Measurements from ENCODE around the gene ZDHHC23. TPM values are rescaled to one million over a fixed set of nuclear protein-coding genes. Genes with fewer than 3 reads are reported as not detected.

ZDHHC23 gene
- total and polyA plus RNA-seq, 10 of the 15 experiments (the other 5 are each of a cell fraction or from before 2014, with no cell fraction given): 0.79 to 4.6 (median 2.9) TPM

DNA sequence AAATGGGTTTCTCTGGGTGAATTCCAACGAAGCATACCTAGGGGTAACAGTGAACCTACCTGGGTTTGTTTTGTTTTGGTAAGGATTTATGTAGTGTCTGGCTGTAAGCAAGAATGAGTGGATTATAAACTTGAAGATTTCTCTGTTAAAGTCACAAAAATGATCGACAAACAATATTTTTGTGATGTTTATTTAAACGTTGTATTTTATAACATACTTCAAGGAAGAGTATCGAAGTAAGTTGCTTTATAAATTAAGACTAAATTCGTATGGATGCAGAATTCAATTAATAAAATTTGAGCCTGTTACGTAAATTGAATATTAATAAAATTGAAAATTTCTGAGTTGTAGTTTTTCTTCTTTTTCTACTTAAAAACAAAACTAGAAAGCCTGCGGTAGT is 982 bp upstream of the ZDHHC23 start (continued):
- TF ChIP-seq, protein P1, sequence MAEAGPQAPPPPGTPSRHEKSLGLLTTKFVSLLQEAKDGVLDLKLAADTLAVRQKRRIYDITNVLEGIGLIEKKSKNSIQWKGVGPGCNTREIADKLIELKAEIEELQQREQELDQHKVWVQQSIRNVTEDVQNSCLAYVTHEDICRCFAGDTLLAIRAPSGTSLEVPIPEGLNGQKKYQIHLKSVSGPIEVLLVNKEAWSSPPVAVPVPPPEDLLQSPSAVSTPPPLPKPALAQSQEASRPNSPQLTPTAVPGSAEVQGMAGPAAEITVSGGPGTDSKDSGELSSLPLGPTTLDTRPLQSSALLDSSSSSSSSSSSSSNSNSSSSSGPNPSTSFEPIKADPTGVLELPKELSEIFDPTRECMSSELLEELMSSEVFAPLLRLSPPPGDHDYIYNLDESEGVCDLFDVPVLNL (IDR thresholded peaks at IDR 0.05; ENCODE audit: low read depth, low read length): no peak
- TF ChIP-seq SREBF2 (IDR thresholded peaks at IDR 0.05; ENCODE audit: low read length) (no peak), RAD21 (IDR thresholded peaks at IDR 0.05; ENCODE audit: insufficient read depth, low read depth, low read length) (no peak), BACH1 (IDR thresholded peaks at IDR 0.05; ENCODE audit: borderline replicate concordance) (no peak), IKZF2 (IDR thresholded peaks at IDR 0.05) (no peak), JUND (IDR thresholded peaks at IDR 0.05; ENCODE audit: low read depth, low read length) (no peak), GABPA (IDR thresholded peaks at IDR 0.05; ENCODE audit: low read depth) (no peak)
- TF ChIP-seq, protein P2, sequence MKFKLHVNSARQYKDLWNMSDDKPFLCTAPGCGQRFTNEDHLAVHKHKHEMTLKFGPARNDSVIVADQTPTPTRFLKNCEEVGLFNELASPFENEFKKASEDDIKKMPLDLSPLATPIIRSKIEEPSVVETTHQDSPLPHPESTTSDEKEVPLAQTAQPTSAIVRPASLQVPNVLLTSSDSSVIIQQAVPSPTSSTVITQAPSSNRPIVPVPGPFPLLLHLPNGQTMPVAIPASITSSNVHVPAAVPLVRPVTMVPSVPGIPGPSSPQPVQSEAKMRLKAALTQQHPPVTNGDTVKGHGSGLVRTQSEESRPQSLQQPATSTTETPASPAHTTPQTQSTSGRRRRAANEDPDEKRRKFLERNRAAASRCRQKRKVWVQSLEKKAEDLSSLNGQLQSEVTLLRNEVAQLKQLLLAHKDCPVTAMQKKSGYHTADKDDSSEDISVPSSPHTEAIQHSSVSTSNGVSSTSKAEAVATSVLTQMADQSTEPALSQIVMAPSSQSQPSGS (IDR thresholded peaks at IDR 0.05; ENCODE audit: low read length): no peak

DNA sequence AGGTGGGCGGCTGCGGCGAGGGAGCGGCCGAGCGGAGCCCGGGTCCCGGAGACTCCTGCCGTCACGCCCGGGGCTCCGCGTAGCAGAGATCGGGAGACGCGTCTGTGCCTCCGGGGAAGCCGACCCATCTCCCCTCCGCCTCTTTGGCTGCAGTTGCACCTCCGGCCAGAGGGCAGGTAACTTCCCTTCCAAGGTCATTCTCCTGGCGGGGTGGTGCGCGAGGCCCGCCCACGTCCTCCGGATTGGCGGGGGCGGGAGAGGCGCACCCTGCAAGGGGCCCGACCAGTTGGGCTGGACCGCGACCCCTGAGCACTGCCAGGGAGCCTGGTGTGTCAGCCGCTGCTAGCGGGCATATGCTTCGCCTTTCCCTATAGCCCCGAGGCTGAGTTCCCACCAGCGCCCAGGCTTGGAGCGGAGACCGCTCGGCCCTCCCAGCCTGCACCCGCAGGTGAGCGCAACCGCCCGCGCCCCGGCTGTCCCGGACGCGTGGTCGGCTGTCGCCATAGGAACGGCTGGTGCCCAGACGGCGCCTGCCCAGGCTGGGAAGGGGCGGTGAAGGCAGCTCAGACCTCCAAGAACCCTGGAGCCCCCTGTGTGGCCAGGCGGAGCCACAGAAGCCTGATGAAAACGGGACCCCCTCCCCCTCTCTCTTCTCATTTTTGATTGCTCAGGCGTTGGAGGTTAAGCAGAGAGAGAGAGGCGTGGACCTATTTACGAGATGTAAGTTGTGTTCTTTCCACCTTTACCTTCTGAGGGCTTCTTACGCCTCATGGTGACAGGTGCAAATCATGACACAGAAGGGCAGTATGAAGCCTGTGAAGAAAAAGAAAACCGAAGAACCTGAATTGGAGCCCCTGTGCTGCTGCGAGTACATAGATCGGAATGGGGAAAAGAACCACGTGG is 453 bp downstream of the ZDHHC23 start:
- Histone ChIP-seq H3K9ac (ENCODE audit: control insufficient read depth, insufficient read depth, low read length) (peak overlapping the region; percentile 46; the same call in 1 of the 2 replicates), H3K4me3 (peak overlapping the region; percentile 70), H3K9me3 (replicated peaks; ENCODE audit: control insufficient read depth, insufficient read depth, low read length) (no peaks in the 10 kb centered on the region), H3K27me3 (replicated peaks in 1 of 2; ENCODE audit: control insufficient read depth in 2 of 2, insufficient read depth in 2 of 2, low read length in 1 of 2) (no peaks in the 10 kb centered on the region), H3K4me1 (ENCODE audit: control insufficient read depth, insufficient read depth, low read length) (no peaks in the 10 kb centered on the region), H2AFZ (ENCODE audit: control insufficient read depth, low read depth, low read length) (peak overlapping the region; percentile 90), H3K79me2 (ENCODE audit: control insufficient read depth, insufficient read depth, low read length) (no peaks in the 10 kb centered on the region), H4K20me1 (ENCODE audit: control insufficient read depth, insufficient read depth) (no peaks in the 10 kb centered on the region), H3K27ac (ENCODE audit: control insufficient read depth, insufficient read depth) (no peak overlapping the region), H3K4me2 (ENCODE audit: control insufficient read depth, insufficient read depth) (peak overlapping the region; percentile 99), H3K36me3 (ENCODE audit: control insufficient read depth in 2 of 2, insufficient read depth in 2 of 2, low read length in 1 of 2) (no peaks in the 10 kb centered on the region)
- FAIRE-seq (no peak), DNase-seq (ENCODE audit: low read depth, low spot score) (no peak), ATAC-seq (peak; percentile 74)
- ChIA-PET RAD21 (ENCODE audit: unreplicated experiment) (no interaction called here), SMC1A (ENCODE audit: uncharacterized antibody, unreplicated experiment) (no interaction called here), CTCF (no interaction called here), POLR2A (no interaction called here)
- no TSS peak for BruUV-seq (replicated peaks)
- 6% methylated on average over 56 of the region's 65 CpGs for WGBS (ENCODE audit: insufficient coverage, insufficient replicate concordance, low lambda C conversion rate, missing lambda C conversion rate)
- in situ Hi-C loops (cut with MboI) (no loop called here), intact Hi-C loops (cut with micrococcal nuclease; ENCODE audit: unreplicated experiment) (loop anchor here (5.0 kb wide), 1 partner anchor 109 kb away; the partner anchor contains the start of genes CCDC191 and QTRT2)
- peak; percentile 52; the same call in 1 of the 2 replicates for TF ChIP-seq LARP7 (IDR thresholded peaks at IDR 0.05)
- TF ChIP-seq DPF2 (IDR thresholded peaks at IDR 0.05): peak; percentile 68; the same call in 1 of the 2 replicates
- TF ChIP-seq RUNX3 (IDR thresholded peaks at IDR 0.05; ENCODE audit: low read length): no peak
- no peak for TF ChIP-seq ZNF274 (IDR thresholded peaks at IDR 0.05; ENCODE audit: insufficient read depth, insufficient read length)
- 0 out of 2 replicates have a peak, but pooled peaks have one; percentile 7 for TF ChIP-seq NR2F1 (conservative IDR thresholded peaks at IDR 0.05)
- TF ChIP-seq BMI1 (IDR thresholded peaks at IDR 0.05; ENCODE audit: borderline replicate concordance): 0 out of 2 replicates have a peak, but pooled peaks have one; percentile 51
- no peak for TF ChIP-seq CREM (IDR thresholded peaks at IDR 0.05; ENCODE audit: low read depth)
- peak; percentile 14; the same call in 1 of the 2 replicates for TF ChIP-seq SIN3A (IDR thresholded peaks at IDR 0.05; ENCODE audit: low read depth, low read length)
- peak; percentile 75 for TF ChIP-seq IKZF1 (conservative IDR thresholded peaks at IDR 0.05)
- peak in 1 of 2 experiments; percentile 84; a peak in 2 of 3 replicates for TF ChIP-seq EGR1 (IDR thresholded peaks at IDR 0.05; ENCODE audit: borderline replicate concordance in 1 of 2, low read depth in 2 of 2, low read length in 2 of 2)
- 0 out of 4 replicates have a peak, but pooled peaks of 1 of the 2 experiments have one; percentile 12 for TF ChIP-seq IKZF2 (IDR thresholded peaks at IDR 0.05)
- TF ChIP-seq ESRRA (IDR thresholded peaks at IDR 0.05; ENCODE audit: low read length): peak; percentile 41; the same call in 1 of the 2 replicates
